Measurements from ENCODE around the gene LDB3. TPM values are rescaled to one million over a fixed set of nuclear protein-coding genes. Genes with fewer than 3 reads are reported as not detected.

Gene LDB3
- polyA plus RNA-seq, 2 of the 4 experiments (the other 2 are of a cell fraction), result 0.13 TPM

DNA sequence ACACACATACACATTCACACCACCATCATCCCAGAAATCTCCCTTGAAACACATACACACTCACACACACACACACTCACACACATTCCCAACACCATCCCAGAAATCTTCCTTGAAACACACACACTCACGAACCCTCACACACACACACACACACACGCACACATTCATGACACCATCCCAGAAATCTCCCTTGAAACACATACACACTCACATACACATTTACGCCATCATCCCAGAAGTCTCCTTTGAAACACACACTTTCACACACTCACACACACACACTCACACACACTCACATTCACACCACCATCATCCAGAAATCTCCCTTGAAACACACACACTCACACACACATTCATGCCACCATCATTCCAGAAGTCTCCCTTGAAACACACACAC lies 14.3 kb upstream of the LDB3 start (continued):
- TF ChIP-seq, protein P1, sequence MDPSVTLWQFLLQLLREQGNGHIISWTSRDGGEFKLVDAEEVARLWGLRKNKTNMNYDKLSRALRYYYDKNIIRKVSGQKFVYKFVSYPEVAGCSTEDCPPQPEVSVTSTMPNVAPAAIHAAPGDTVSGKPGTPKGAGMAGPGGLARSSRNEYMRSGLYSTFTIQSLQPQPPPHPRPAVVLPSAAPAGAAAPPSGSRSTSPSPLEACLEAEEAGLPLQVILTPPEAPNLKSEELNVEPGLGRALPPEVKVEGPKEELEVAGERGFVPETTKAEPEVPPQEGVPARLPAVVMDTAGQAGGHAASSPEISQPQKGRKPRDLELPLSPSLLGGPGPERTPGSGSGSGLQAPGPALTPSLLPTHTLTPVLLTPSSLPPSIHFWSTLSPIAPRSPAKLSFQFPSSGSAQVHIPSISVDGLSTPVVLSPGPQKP (IDR thresholded peaks at IDR 0.05; ENCODE audit: low read depth, low read length), result no peak
- TF ChIP-seq HEYL (CRISPR knock-in tag; IDR thresholded peaks at IDR 0.05), result no peak

DNA sequence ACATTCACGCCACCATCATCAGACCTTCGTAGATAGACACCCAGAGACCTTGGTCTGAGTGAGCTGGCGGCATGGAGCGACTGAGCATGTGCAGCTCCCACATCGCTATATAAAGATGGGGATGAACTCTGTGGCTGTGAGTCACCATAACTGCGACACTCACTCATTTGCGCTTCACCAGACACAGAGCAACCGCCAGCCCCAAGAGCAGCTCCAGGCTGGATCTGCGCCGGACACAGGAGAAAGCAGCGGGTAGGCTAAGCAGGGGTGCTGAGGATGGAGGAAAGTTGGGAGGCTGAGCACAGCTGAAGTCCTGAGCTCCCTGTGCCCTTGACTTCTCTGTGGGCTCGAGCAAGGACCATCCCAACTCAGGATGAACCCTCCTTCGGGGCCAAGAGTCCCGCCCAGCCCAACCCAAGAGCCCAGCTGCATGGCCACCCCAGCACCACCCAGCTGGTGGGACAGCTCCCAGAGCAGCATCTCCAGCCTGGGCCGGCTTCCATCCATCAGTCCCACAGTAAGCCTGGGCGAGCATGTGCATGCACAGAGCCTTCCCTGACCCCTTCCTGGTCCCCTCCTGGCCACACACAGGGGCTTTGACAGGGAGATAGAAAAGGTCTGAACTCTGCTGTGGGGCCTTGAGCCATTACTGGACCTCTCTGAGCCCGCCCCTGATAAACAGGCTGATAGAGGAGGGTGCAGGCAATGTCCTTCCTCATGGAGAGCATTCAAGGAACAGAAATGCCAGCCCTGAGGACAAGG lies 13.7 kb upstream of the LDB3 start, which contains the start of gene OPN4:
OPN4 (plus strand) TSS at position 137 of the 762 bp plus-strand sequence; CDS start at position 374, 237 bp downstream.
- ChIA-PET POLR2A (interaction anchor here (0.6 to 1.5 kb wide), 2 partner anchors 9 to 64 kb away, joined by 3 to 6 read pairs; no protein-coding TSS in a partner anchor), CTCF (interaction anchor here (1.0 to 3.5 kb wide), 3 partner anchors 8 to 33 kb away, joined by 3 to 10 read pairs (median 3); no protein-coding TSS in a partner anchor)
- Histone ChIP-seq H3K27ac (no peak within 1 kb of the TSS), H3K9me3 (no peaks in the 10 kb centered on the region), H3K4me1 (peaks cover 4% of the 10 kb centered on the region), H3K4me3 (no peak within 1 kb of the TSS), H3K4me2 (no peak within 1 kb of the TSS)
- no peak for TF ChIP-seq SMC3 (IDR thresholded peaks at IDR 0.05)
- no peak for TF ChIP-seq MAZ (IDR thresholded peaks at IDR 0.05; ENCODE audit: borderline replicate concordance, low read depth, low read length)
- TF ChIP-seq HEYL (CRISPR knock-in tag; IDR thresholded peaks at IDR 0.05), result no peak
- no peak for TF ChIP-seq MYC (IDR thresholded peaks at IDR 0.05; ENCODE audit: borderline replicate concordance, low read length)
- no peak for TF ChIP-seq MAX (IDR thresholded peaks at IDR 0.05)
- TF ChIP-seq GATA3 (IDR thresholded peaks at IDR 0.05; ENCODE audit: borderline replicate concordance), result no peak
- no peak for TF ChIP-seq RARB (CRISPR knock-in tag; IDR thresholded peaks at IDR 0.05)
- DNase-seq (ENCODE audit: low read depth in 1 of 2, low spot score in 1 of 2) (no peak), ATAC-seq (peak; percentile 8 to 14; a peak in 1 of 6 replicates), FAIRE-seq (no peak)
- WGBS (ENCODE audit: missing lambda C conversion rate), result 79% methylated on average over 13 of the region's 17 CpGs

GRCh38 chr10:86655173-86655540 lies 13.2 kb upstream of the LDB3 start:
- FAIRE-seq, result no peak
- H3K4me1 ChIP-seq, result no peaks in the 10 kb centered on the region
- no peak overlapping the region for H3K27ac ChIP-seq
- WGBS (ENCODE audit: missing lambda C conversion rate), result 84% methylated on average over 4 of the region's 4 CpGs
- H3K9me3 ChIP-seq, result no peaks in the 10 kb centered on the region
- TF ChIP-seq FOXS1 (CRISPR knock-in tag; IDR thresholded peaks at IDR 0.05) (no peak), FOSB (CRISPR knock-in tag; IDR thresholded peaks at IDR 0.05) (no peak), KDM1A (IDR thresholded peaks at IDR 0.05; ENCODE audit: low read depth) (no peak), HOXB5 (CRISPR knock-in tag; IDR thresholded peaks at IDR 0.05) (no peak), RARB (CRISPR knock-in tag; IDR thresholded peaks at IDR 0.05) (no peak)
- no peak overlapping the region for H3K4me3 ChIP-seq
- ChIA-PET POLR2A (interaction anchor here (0.6 to 1.5 kb wide), 2 partner anchors 8 to 64 kb away, joined by 3 to 6 read pairs; no protein-coding TSS in a partner anchor), CTCF (interaction anchor here (1.0 to 3.5 kb wide), 2 partner anchors 8 to 13 kb away, joined by 3 to 10 read pairs; no protein-coding TSS in a partner anchor)
- no peak for DNase-seq (ENCODE audit: low read depth in 1 of 2, low spot score in 1 of 2)
- no peak for ATAC-seq
- no peak overlapping the region for H3K4me2 ChIP-seq

- CTCF ChIA-PET, result interaction anchor here (3.5 kb wide), 1 partner anchor 13 kb away, joined by 10 read pairs; no protein-coding TSS in a partner anchor
- POLR2A ChIA-PET, result no interaction called here
- no peak overlapping the region for H3K4me2 ChIP-seq
- no peak overlapping the region for H3K27ac ChIP-seq
- ATAC-seq, result no peak
- no peak for FAIRE-seq
- H3K4me3 ChIP-seq, result no peak overlapping the region
- TF ChIP-seq FOXS1 (CRISPR knock-in tag; IDR thresholded peaks at IDR 0.05) (no peak), HOXB5 (CRISPR knock-in tag; IDR thresholded peaks at IDR 0.05) (no peak), CHD2 (IDR thresholded peaks at IDR 0.05; ENCODE audit: low read length, partially characterized antibody) (no peak), PBX3 (IDR thresholded peaks at IDR 0.05) (no peak), KDM5A (IDR thresholded peaks at IDR 0.05) (no peak), CHD4 (IDR thresholded peaks at IDR 0.05; ENCODE audit: borderline replicate concordance) (no peak), TP53 (CRISPR knock-in tag; IDR thresholded peaks at IDR 0.05) (no peak)
- TF ChIP-seq, protein P2, sequence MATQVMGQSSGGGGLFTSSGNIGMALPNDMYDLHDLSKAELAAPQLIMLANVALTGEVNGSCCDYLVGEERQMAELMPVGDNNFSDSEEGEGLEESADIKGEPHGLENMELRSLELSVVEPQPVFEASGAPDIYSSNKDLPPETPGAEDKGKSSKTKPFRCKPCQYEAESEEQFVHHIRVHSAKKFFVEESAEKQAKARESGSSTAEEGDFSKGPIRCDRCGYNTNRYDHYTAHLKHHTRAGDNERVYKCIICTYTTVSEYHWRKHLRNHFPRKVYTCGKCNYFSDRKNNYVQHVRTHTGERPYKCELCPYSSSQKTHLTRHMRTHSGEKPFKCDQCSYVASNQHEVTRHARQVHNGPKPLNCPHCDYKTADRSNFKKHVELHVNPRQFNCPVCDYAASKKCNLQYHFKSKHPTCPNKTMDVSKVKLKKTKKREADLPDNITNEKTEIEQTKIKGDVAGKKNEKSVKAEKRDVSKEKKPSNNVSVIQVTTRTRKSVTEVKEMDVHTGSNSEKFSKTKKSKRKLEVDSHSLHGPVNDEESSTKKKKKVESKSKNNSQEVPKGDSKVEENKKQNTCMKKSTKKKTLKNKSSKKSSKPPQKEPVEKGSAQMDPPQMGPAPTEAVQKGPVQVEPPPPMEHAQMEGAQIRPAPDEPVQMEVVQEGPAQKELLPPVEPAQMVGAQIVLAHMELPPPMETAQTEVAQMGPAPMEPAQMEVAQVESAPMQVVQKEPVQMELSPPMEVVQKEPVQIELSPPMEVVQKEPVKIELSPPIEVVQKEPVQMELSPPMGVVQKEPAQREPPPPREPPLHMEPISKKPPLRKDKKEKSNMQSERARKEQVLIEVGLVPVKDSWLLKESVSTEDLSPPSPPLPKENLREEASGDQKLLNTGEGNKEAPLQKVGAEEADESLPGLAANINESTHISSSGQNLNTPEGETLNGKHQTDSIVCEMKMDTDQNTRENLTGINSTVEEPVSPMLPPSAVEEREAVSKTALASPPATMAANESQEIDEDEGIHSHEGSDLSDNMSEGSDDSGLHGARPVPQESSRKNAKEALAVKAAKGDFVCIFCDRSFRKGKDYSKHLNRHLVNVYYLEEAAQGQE (IDR thresholded peaks at IDR 0.05), result no peak
- TF ChIP-seq, protein P3, sequence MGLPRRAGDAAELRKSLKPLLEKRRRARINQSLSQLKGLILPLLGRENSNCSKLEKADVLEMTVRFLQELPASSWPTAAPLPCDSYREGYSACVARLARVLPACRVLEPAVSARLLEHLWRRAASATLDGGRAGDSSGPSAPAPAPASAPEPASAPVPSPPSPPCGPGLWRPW (IDR thresholded peaks at IDR 0.05), result no peak
- 78% methylated on average over 3 of the region's 3 CpGs for WGBS (ENCODE audit: missing lambda C conversion rate)
- no peaks in the 10 kb centered on the region for H3K4me1 ChIP-seq
- no peak for DNase-seq (ENCODE audit: low read depth in 1 of 2, low spot score in 1 of 2)
- H3K9me3 ChIP-seq, result no peaks in the 10 kb centered on the region
Observed at GRCh38 chr10:86655596-86655995, 12.7 kb upstream of the LDB3 start.

All from A549 (cell line).